Hematopoietic multipotent progenitor cell treated with erythropoietin and hydrocortisone succinate and interleukin-3 and kit ligand, for 8 days (in vitro differentiated cells): ENCODE data around the gene ACBD5.
A peak's percentile ranks its signal among the peaks of the same experiment; 100 is the strongest.
"Not testable (repeated sequence)": the region's sequence is repeated elsewhere in the genome, so short reads cannot be mapped to it uniquely, and the experiment has no call there.

ENCODE experiments used
- DNase-seq: peaks from one replicate; pipeline ENCODE4 v3.0.0-alpha.2; 2015

ACBD5 gene

GRCh38 chr10:27240212-27241009 lies at the start of gene ACBD5:
ACBD5 (minus strand) TSS chr10:27240797; CDS start chr10:27240688, 109 bp downstream.
- peak; percentile 82 for DNase-seq

- peak; percentile 10 for DNase-seq
Observed at GRCh38 chr10:27285093-27285492, 44.5 kb upstream of the ACBD5 start.

GRCh38 chr10:27276581-27276980 lies 36.0 kb upstream of the ACBD5 start:
- no peak for DNase-seq

- DNase-seq: not testable (repeated sequence)
Observed at GRCh38 chr10:27266025-27266424, 25.4 kb upstream of the ACBD5 start.

- not testable (repeated sequence) for DNase-seq
Observed at GRCh38 chr10:27262788-27263187, 22.2 kb upstream of the ACBD5 start.

GRCh38 chr10:27258838-27259812 lies 18.5 kb upstream of the ACBD5 start:
- no peak for DNase-seq

GRCh38 chr10:27258492-27258837 lies 17.9 kb upstream of the ACBD5 start:
- DNase-seq: no peak

GRCh38 chr10:27256299-27257189 lies 15.9 kb upstream of the ACBD5 start:
- no peak for DNase-seq

- DNase-seq: peak; percentile 57
Observed at GRCh38 chr10:27253576-27253975, 13.0 kb upstream of the ACBD5 start.

- peak; percentile 74 for DNase-seq
Observed at GRCh38 chr10:27252267-27253000, 11.8 kb upstream of the ACBD5 start.

GRCh38 chr10:27251554-27251953 lies 11.0 kb upstream of the ACBD5 start:
- no peak for DNase-seq

GRCh38 chr10:27248215-27248614 lies 7.6 kb upstream of the ACBD5 start:
- no peak for DNase-seq

- no peak for DNase-seq
Observed at GRCh38 chr10:27247441-27247840, 6.8 kb upstream of the ACBD5 start.

GRCh38 chr10:27247006-27247405 lies 6.4 kb upstream of the ACBD5 start:
- DNase-seq: no peak

- DNase-seq: no peak
Observed at GRCh38 chr10:27245836-27246235, 5.2 kb upstream of the ACBD5 start.

GRCh38 chr10:27244976-27245375 lies 4.4 kb upstream of the ACBD5 start:
- no peak for DNase-seq

GRCh38 chr10:27242951-27243551 lies 2.5 kb upstream of the ACBD5 start:
- peak; percentile 88 for DNase-seq

GRCh38 chr10:27242473-27242950 lies 1.9 kb upstream of the ACBD5 start:
- DNase-seq: no peak

GRCh38 chr10:27241652-27242472 lies 1.3 kb upstream of the ACBD5 start:
- peak; percentile 94 for DNase-seq

- peak; percentile 52 for DNase-seq
Observed at GRCh38 chr10:27241010-27241651, 534 bp upstream of the ACBD5 start.
